Lung microvascular endothelial cell (primary cell): ENCODE measurements around the gene LITAFD. TPM values are rescaled to one million over a fixed set of nuclear protein-coding genes. Genes with fewer than 3 reads are reported as not detected.
"Not testable (repeated sequence)": the region's sequence is repeated elsewhere in the genome, so short reads cannot be mapped to it uniquely, and the experiment has no call there.

Experiments
- DNase-seq, 2 donors: peaks; one replicate each; pipeline versions ENCODE4 v3.0.0 to v3.0.0-alpha.2; 2010; ENCODE audit warnings: low read depth in 2 of 2
- total RNA-seq: library from RNA; depleted of rRNA; stranded (reverse); fragments of >200 nt; gene quantifications from 2 replicates; pipeline ENCODE4 v1.2.1, GENCODE V29; 2014

The LITAFD gene
- total RNA-seq, 1 donor from 2014 or later: not detected

DNA sequence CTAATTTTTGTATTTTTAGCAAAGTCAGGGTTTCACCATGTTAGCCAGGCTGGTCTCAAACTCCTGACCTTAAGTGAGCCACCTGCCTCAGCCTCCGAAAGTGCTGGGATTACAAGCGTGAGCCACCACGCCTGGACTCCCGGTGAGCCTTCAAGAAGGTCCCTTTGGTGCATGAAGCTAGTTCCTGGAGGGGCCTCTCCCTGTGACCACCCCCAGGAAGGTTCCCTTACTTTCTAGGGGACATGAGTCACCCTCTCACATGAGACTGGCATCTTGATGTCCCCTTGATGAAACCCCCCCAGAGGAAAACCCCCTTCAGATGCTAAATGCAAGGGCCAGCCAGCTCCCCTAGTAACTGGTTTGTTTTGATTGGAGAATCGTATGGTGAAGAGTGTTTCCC is 26.2 kb upstream of the LITAFD start:
- no peak for DNase-seq

DNA sequence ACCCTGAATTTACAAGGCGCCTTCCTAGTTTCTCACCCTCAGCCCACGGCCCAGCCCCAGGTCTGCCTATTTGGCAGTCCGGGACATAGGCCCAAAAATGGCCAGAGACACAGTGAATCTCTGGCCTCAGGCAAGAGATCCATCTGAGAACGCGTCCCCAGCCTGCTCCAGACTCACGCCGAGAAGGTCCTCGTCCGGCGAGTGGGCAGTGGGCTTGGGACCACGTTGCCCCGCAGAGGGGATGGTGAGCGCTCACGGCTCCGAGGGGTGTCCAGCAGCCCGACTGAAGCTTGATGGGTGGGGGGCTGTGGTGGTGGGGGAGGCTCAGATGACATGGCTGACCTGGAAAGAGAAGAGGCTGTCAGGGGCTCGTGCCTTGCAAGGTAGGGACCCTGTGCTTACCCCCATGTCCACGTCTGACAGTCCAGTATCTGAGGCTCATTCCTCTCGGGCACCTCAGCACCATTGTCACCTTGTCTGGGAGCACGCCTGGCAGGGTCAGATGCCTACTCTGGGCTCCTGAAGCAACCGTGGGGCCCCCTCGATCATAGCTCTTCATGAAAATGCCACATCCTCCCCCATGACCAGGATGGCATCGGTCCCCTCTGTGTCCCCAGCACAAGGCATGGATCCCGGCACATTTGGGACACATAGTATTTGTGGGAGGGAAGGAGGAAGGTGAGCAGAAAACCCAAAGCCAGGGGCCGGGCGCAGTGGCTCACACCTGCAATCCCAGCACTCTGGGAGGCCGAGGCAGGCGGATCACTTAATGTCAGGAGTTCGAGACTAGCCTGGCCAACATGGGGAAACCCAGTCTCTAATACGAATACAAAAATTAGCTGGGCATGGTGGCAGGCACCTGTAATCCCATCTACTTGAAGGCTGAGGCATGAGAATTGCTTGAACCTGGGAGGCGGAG is 22.9 kb upstream of the LITAFD start:
- no peak for DNase-seq

DNA sequence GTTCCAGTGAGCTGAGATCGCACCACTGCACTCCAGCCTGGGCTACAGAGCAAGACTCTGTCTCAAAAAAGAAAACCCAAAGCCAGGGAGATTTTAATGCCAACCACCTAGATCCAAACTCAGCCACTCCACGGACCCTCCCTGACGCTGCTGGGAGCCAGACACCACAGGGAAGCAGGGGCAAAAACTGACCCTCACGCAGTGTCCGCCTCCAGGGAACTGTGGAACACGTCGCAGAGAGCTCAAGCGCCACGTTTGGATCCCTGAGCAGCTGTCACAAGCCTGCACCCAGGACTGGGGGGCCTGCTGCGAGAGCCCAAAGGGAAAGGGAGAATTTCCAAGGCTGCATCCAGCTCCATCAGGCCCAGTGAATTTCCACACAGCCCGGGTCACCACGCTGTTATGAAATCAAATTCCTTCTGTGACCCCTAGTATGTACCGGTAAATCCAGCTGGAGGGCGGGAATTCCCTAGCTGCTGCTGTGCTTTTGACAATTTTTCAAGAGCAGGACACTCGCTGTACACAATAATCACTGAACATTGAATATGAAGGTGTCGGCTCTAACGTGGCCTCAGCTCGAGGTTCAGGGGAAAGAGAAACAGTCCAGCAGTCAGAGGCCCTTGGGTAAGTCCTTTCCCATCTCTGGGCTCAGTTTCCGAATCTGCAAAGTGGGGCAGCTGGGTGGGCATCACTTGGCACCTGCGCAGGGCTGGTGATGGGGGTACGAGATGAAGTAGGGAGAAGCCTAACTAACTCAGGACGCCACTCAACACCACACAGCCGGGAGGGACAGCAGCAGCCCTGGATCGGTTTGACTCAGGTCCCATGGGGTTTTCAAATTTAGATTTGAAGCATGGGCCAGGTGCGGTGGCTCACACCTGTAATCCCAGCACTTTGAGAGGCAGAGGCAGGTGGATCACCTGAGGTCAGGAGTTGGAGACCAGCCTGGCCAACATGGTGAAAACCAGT is 22.0 kb upstream of the LITAFD start:
- DNase-seq: peak; percentile 59 to 90

DNA sequence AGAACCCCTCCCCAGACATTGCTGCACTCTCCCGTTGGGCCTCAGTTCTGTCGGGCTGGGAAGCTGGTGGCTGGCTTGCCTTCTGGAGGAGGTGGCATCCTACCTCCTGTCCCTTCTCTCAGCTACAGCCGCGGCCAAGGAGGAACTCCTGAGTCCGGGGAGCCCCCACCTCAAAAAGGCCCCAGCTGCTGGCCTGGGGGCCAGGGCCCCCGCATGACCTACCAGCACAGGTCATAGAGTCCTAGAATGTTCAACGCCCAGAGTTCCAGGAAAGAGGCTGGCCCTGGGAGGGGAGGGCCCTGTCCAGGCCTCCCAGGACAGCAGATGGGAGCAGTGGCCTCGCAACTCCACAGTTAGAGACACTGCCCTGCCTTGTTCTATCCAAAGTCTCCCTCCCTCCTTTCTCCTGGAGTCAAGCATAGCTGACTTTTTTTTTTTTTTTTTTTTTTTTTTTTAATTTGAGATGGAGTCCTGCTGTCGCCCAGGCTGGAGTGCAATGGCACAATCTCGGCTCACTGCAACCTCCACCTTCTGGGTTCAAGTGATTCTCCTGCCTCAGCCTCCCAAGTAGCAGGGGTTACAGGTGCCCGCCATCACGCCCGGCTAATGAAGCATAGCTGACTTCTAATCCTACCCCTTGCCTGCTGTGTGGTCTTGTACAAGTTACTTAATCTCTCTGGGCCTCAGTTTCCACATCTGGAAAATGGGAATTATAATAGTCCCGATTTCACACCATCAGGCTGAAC is 20.4 kb upstream of the LITAFD start:
- no peak for DNase-seq

DNA sequence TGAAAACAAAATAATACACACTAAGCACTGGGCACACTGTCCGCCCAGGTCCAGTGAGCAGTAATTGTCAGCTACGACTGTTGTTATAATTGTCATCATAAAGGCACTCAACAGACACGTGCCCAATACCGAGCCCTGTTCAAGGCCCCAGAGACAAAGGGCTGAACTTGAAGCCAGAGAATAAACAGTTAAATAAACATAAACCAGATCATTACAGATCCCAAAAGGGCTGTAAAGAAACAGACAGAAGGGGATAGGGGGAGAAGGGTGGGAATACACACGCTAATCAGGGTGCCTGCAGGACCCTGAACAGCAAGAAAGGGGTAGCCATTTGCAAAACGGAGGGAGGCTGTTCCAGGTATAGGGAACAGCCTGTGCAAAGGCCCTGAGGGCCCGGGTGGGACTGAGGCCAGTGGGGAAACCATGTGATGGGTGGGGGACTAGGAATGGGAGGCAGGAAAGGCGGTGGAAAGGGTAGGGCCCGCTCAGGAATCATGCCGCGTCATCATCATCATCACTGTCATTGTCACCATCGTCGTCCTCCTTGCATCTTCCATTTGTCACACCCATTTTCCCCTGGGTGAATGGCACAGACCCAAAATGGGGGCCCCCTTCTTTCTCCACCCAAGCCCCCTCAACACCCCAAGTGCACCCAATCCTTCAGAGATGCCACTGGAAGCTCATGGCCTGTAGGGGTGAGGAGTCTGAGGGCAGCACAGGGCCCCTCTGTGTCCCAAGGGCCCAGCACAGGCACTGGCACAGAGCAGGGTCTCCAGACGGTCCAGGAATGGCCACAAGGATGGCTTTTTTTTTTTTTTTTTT is 19.6 kb upstream of the LITAFD start:
- DNase-seq: no peak

DNA sequence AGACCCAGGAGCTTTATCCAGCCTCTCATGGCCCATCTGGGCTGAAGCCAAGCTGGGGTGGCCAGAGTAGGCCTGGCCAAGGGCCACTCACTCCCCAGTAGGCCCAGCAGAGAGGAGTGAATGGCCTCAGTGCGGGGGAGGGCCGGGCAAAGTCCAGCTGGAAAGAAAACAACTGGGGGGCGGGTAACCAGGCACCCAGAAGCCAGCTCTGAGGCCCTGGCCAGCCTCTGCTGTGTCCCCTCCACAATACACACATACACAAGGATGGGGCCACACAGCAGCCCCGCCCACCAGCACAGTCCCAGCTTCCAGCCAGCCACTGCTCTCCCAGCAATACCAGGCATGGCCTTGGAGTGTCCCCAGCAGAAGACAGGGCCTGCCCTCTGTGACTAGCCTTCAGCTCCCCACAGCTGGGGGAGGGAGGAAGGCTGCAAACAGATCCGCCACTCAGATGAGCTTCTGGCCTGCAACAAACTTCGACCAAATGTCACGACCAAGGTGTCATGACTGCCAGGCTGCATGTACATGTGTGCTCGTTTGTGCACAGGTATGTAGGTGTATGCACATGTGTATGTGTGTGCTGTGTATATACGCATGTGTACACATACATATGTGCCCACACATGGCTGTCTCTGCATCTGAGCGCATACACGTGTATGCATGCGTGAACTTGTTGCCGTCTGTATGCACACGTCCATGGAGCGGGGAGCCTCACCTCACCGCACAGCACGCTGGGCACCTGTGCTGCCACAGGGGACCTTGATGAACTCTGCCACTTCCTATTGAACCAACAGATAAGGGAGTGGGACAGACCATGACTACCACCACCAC is 18.3 kb upstream of the LITAFD start:
- DNase-seq: no peak

DNA sequence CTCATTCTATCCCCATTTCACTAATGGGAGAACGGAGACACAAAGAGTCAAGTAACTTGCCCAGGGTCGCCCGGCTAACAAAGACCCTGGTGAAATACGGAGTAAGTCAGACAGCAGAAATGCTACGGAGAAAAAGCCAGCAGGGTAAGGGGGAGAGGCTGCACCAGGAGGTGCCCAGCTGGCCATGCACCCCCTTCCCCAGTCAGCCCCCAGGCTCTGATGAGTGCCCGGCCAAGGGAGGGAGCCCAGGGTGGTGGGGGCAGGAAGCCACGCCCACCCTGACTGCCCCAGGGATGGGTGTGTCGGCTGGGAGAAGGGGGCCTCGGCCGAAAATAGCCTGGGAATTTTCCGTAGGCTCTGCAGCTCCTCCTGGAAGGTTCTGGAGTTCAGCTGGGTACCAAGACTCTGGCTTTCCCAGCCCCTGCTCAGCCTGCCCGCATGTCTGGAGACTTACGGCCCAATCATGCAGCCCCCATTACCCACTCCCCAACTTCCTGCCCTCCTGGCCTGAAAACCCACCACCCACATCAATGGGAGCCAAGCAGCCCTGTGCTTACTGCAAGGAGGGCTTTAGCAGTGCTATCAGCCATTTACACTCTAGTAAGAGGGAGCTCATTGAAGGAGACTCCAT is 17.6 kb upstream of the LITAFD start:
- DNase-seq: no peak

DNA sequence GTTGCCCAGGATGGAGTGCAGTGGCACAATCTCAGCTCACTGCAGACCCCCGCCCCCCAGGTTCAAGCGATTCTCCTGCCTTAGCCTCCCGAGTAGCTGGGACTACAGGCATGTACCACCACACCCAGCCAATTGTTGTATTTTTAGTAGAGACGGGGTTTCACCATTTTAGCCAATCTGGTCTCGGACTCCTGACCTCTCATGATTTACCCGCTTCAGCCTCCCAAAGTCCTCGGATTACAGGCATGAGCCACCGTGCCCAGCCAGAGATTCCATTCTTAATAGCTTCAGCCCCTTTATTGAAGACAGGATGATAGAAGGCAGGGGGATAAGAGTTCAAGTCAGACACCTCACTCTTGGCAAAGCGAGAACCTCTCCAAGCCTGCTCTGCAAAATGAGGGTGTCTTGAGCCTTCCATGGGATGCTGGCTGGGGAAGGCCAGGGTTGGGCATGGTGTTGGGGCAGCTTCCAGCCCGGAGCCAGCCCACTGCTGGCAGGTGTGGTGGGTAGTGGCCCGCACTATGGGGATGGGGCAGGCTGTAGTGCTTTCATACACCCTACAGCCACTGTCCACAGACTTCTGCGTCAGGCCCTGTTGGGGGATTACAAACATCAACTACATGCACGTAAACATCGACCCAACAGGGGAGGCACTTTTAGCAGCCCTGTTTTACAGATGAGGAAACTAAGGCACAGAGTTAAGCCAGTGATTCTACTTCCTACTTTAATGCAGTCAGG is 16.8 kb upstream of the LITAFD start:
- no peak for DNase-seq

DNA sequence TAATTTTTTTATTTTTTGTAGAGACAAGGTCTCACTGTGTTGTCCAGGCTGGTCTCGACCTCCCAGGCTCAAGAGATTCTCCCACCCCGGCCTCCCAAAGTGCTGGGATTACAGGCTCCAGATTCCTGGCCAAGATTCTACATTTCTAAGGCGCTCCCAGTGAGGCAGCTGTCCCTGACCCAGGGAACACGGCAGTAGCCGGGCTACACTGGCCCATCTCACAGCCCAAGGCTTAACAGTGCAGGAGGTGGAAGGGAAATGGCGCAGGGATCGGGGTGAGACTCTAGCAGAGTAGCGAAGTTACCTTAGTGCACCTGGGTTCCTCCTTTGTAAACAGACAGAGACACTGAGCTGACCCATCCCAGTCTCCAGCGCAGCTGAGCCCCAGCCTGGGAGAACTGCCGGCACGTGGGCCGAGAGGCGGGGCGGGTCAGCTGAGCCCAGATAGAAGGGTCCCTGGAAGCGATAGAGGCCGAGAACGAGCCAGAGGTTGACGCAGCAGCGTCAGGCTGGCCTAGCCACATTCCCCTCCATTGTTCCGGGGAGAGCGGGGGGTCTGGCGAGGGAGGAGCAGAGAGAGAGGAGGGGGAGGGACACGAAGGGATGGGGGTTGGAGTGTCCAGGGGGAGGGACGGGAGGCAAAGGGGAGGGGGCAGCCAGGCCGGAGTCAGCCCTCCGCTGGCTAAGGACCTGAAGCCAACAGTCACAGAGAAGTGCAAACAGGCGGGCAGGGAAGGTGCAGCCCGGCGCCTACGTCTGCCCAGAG is 15.8 kb upstream of the LITAFD start:
- DNase-seq: no peak

DNA sequence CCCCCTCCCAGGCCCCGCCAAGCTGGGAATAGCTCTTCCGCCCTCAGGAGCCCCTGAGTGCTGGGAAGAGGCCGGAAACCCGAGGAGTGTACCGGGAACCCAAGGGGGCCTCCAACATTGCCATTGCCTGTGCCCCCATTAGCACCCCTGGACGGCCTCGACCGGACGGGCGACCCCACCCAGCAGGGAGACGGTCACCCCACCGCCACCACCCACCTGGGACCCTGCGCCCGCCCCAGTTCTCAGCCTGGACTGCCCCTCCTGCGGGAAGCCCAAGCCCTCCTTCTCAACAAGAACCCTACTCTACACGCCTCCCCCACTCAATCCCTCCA is 15.3 kb upstream of the LITAFD start:
- no peak for DNase-seq

DNA sequence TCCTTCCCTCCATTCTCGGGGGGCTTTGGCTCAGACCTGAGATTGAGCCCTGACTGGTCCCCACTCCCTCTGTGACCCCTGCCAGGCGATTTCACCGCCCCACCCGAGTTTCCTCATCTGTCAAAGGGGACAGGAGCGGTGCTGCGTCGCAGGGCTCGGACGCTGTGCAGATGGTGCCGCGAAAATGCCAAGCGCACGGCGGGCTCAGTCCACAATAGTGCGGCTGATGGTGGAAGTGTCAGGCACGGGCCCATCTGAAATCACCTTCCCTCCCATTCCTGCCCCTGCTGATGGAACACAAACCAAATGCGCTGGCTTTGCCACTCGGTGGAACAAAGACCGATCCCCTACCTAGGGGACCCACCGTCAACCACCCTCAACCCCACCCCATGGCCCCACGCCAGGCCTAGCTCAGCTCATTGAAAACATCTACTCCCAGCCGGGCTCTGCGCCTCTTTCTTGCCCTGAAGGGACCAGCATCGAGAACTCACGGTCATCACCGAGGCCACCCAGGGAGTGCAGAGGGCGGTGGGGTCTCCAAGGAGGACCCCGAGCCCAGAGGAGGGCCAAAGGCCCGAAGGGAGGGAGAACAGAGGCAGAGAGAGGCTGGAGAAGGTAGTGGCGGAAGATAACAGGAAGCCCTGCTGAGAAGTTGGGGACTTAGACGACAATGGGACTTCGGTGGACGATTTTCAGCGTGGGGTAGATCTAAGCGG is 14.8 kb upstream of the LITAFD start:
- peak; percentile 34 to 51 for DNase-seq

DNA sequence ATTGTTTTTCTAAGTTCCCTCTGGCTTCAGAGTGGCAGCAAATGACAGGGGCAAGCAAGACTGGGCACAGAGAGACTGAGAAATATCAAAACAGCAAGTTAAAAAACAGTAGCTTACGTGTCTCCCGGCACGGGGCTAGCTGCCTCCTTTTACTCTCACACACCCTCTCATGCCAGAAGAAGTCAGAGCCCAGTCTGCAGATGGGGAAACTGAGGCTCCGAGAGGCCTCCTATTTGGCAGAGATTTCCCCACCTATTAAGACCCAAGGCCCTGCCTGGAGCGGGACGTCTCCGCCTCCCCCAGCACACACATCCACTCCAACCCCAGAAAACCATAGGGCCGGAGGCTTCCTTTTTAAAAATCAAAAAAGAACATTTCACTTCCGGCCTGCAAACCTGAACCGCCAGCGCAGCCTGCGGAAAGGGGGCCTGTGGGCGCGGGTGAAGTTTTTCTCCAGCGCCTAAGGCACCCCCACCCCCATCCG is 14.2 kb upstream of the LITAFD start:
- peak; percentile 31 to 36 for DNase-seq

DNA sequence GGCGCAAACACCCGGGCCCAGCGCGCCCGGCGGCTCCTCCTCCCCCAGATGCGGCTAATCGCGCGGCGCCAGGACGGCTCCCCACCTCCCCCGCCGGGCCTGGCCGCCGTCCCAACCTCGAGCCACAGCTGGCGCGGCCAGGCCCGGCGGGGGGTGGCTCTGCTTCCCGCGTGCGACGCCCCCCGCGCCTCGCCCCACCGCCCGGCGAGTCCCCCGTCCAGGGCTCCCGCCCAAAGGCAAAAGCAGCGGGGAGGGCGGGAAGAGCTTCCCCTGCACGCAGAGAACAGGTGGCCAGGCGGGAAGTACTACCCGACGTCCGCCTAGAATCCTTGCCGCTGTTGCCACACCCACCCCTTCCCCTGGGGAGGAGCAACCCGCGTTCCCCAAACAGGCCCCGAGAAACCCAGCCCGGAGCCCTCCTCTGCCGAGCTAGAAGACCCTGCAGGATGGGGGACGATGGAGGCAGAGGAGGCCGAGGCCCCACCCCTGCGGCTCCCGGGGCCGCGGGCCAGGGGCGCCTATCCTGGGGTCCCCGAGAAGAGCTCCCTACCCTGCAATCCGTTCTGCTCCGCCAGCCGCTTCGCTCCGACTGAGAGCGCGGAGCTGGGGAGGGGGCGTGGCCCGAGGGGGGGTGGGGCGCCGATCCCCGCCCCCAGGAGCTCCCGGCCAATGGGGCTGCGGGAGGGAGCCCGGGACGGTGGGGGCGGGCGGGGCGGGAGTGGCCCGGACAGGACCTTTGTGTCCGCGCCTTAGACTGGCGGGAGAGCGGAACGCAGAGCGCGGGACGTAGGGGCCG is 13.5 kb upstream of the LITAFD start, which contains the start of gene CARHSP1:
CARHSP1 (minus strand) TSS at position 591 of the 796 bp plus-strand sequence. CDS start 9,678 bp downstream, outside the sequence.
- peak; percentile 91 to 96 for DNase-seq

DNA sequence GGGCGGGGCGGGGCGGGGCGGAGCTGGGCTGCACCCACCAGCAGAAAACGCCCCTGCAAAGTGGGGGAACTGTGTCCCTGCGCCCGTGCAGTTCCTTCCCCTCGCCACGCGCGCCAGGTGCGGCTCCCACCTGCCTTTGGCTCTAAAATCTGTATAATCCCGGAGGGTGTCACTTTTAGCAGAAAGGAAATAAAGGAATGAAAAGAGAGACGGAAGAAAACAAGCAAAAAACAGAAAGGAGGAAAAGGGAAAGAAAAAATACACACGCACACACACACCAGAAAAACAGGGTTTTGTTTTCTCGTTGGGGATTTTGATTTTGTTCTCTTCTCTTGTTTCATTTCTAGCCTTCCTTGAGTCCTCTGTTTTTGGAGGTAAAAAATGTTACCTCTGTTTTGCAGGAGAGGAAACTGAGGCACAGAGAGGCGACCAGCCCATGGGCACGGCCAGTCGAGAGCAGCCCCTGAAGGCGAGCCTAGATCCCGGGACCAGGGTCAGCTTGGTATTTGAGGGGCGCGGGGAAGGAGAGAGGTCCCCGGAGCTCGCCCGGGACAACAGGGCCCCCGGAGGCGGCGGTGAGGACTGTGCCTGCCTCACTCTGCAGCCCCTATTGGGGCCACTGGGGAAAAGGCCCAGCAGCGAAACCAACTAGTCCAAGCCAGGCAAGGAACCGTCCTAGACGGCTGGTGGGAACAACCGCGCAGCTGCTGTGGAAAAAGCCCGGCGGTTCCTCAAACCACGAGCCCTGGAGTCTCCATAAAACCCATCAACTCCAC is 12.8 kb upstream of the LITAFD start:
- DNase-seq: no peak

DNA sequence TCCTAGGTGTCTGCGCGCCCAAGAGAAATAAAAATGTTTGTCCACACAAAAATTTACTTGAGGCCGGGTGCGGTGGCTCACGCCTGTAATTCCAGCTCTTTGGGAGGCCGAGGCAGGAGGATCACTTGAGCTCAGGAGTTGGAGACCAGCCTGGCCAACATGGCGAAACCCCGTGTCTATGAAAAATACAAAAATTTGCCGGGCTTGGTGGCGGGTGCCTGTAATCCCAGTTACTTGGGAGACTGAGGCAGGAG is 12.2 kb upstream of the LITAFD start:
- DNase-seq: not testable (repeated sequence)

DNA sequence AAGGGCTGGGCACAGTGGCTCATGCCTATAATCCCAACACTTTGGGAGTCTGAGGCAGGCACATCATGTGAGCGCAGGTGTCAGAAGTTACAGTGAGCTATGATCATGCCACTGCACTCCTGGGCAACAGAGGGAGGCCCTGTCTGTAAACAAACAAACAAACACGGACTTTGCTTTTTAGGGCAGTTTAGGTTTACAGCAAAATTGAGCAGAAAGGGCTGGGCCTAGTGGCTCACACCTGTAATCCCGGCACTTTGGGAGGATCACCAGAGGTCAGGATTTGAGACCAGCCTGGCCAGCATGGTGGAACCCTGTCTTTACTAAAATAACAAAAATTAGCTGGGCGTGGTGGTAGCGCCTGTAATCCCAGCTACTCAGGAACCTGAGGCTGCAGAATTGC is 10.1 kb upstream of the LITAFD start:
- DNase-seq: no peak
